K562 (cell line): ENCODE measurements around the gene SPRY4. TPM values are rescaled to one million over a fixed set of nuclear protein-coding genes. Genes with fewer than 3 reads are reported as not detected.

Source experiments
- BDP1 ChIP-seq: IDR thresholded peaks from 3 replicates; pipeline ENCODE4 v1.6.1; 2011; ENCODE audit not compliant: insufficient read length, insufficient read depth
- CBX8 ChIP-seq: fragments of 200-600 bp; sonication (generic); IDR thresholded peaks from 2 replicates; pipeline ENCODE4 v1.6.1; 2012; ENCODE audit warnings: borderline replicate concordance, mixed run types, low read depth, mild to moderate bottlenecking, moderate library complexity, mixed read lengths, low read length, control low read depth, inconsistent platforms; ENCODE audit not compliant: poor library complexity, severe bottlenecking; ENCODE audit errors: extremely low read depth
- DIDO1 ChIP-seq: fragments of 450-650 bp; IDR thresholded peaks from 2 replicates; pipeline ENCODE4 v1.6.1; 2016; ENCODE audit warnings: low read depth, missing biosample characterization, missing genetic modification characterization
- DMBX1 ChIP-seq: fragments of 250-450 bp; sonication (Bioruptor Pico); IDR thresholded peaks from 2 replicates; pipeline ENCODE4 v1.8.0; 2022; ENCODE audit warnings: inconsistent platforms, mild to moderate bottlenecking, moderate library complexity, borderline replicate concordance
- E2F8 ChIP-seq: fragments of 450-650 bp; IDR thresholded peaks from 2 replicates; pipeline ENCODE4 v1.7.1; 2018; ENCODE audit warnings: mild to moderate bottlenecking, low read depth; ENCODE audit not compliant: partially characterized antibody
- EGR1 ChIP-seq: fragments of 450-650 bp; conservative IDR thresholded peaks from 2 replicates; pipeline ENCODE4 v1.6.1; 2017; ENCODE audit warnings: mild to moderate bottlenecking
- ETV5 ChIP-seq: sonication (generic); formaldehyde crosslinking; IDR thresholded peaks from 2 replicates; pipeline ENCODE4 v1.4.0; 2020; ENCODE audit warnings: low read depth, mild to moderate bottlenecking, missing genetic modification reagents
- HDAC8 ChIP-seq: fragments of 450-650 bp; IDR thresholded peaks from 2 replicates; pipeline ENCODE4 v1.6.1; 2016; ENCODE audit warnings: mild to moderate bottlenecking, missing genetic modification characterization, moderate library complexity, missing compliant biosample characterization
- HIVEP1 ChIP-seq: fragments of 250-450 bp; sonication (Bioruptor Pico); IDR thresholded peaks from 2 replicates; pipeline ENCODE4 v1.4.0; 2020; ENCODE audit warnings: mild to moderate bottlenecking
- HOMEZ ChIP-seq: fragments of 250-450 bp; sonication (Bioruptor Pico); IDR thresholded peaks from 2 replicates; pipeline ENCODE4 v1.4.0; 2020; ENCODE audit warnings: mild to moderate bottlenecking, moderate library complexity
- IFI16 ChIP-seq: fragments of 250-450 bp; sonication (Bioruptor Pico); IDR thresholded peaks from 2 replicates; pipeline ENCODE4 v2.1.2; 2022; ENCODE audit warnings: mild to moderate bottlenecking, inconsistent platforms
- L3MBTL2 ChIP-seq: fragments of 450-650 bp; IDR thresholded peaks from 2 replicates; pipeline ENCODE4 v1.6.1; 2016; ENCODE audit warnings: mild to moderate bottlenecking, moderate library complexity
- MTA2 ChIP-seq: fragments of 450-650 bp; IDR thresholded peaks from 2 replicates; pipeline ENCODE4 v1.6.1; 2016; ENCODE audit warnings: low read depth
- NFATC3 ChIP-seq: fragments of 450-650 bp; IDR thresholded peaks from 2 replicates; pipeline ENCODE4 v1.6.1; 2017; ENCODE audit warnings: mild to moderate bottlenecking
- NR3C1 ChIP-seq: sonication (generic); formaldehyde crosslinking; IDR thresholded peaks from 2 replicates; pipeline ENCODE4 v1.8.1; 2022; ENCODE audit warnings: missing genetic modification reagents
- PCBP1 ChIP-seq: fragments of 200-400 bp; formaldehyde crosslinking; IDR thresholded peaks from 2 replicates; pipeline ENCODE4 v1.6.1; 2018; ENCODE audit warnings: mild to moderate bottlenecking, low read depth, low read length; ENCODE audit not compliant: poor library complexity, severe bottlenecking
- PKNOX1 ChIP-seq: fragments of 450-650 bp; IDR thresholded peaks from 2 replicates; pipeline ENCODE4 v1.6.1; 2016
- SNAPC5 ChIP-seq: fragments of 250-450 bp; sonication (Bioruptor Pico); IDR thresholded peaks from 2 replicates; pipeline ENCODE4 v1.8.0; 2021; ENCODE audit warnings: moderate library complexity, mild to moderate bottlenecking, inconsistent platforms
- SNIP1 ChIP-seq: fragments of 450-650 bp; IDR thresholded peaks from 2 replicates; pipeline ENCODE4 v1.7.1; 2017; ENCODE audit warnings: low read depth, mild to moderate bottlenecking
- TCF3 ChIP-seq: sonication (generic); formaldehyde crosslinking; IDR thresholded peaks from 2 replicates; pipeline ENCODE4 v1.4.0; 2020; ENCODE audit warnings: mild to moderate bottlenecking, missing genetic modification reagents
- ZNF3 ChIP-seq: fragments of 250-450 bp; sonication (Bioruptor Pico); IDR thresholded peaks from 2 replicates; pipeline ENCODE4 v1.5.0; 2021; ENCODE audit warnings: mild to moderate bottlenecking, moderate library complexity
- ZNF431 ChIP-seq: sonication (generic); formaldehyde crosslinking; IDR thresholded peaks from 2 replicates; pipeline ENCODE4 v1.8.0; 2022; ENCODE audit warnings: mild to moderate bottlenecking, missing genetic modification reagents
- ZNF778 ChIP-seq: fragments of 450-650 bp; formaldehyde crosslinking; IDR thresholded peaks from 2 replicates; pipeline ENCODE4 v1.4.0; 2020; ENCODE audit warnings: mild to moderate bottlenecking, moderate library complexity
- ZSCAN32 ChIP-seq: fragments of 450-650 bp; formaldehyde crosslinking; IDR thresholded peaks from 2 replicates; pipeline ENCODE4 v1.4.0; 2020; ENCODE audit warnings: mild to moderate bottlenecking, moderate library complexity
- ZZZ3 ChIP-seq: fragments of 450-650 bp; IDR thresholded peaks from 2 replicates; pipeline ENCODE4 v1.6.1; 2016; ENCODE audit warnings: antibody characterized with exemption, mild to moderate bottlenecking, moderate library complexity
- polyA plus RNA-seq, 8 experiments: library from polyadenylated mRNA; depleted of rRNA in 4 of 8; stranded (reverse) in 5 of 8; unstranded in 3 of 8; fragments of >200 nt; fragmentation: Nextera tagmentation in 2 of 8; fragmentation: Illumina TruSeq in 1 of 8; extraction: Ambion mirVana in 2 of 8; extraction: Trizol in 1 of 8; gene quantifications; 2 replicates each; pipeline versions ENCODE4 v1.2.1 to v1.2.3, GENCODE V29; 2011 to 2014; ENCODE audit warnings: inconsistent platforms in 1 of 8, missing spikeins in 1 of 8
- total RNA-seq, 7 experiments: library from RNA; depleted of rRNA in 6 of 7; stranded (reverse); fragments of >200 nt in 6 of 7; fragmentation: Illumina TruSeq in 2 of 7; extraction: Trizol in 2 of 7; gene quantifications; 2 replicates each; pipeline versions ENCODE4 v1.2.1 to v1.2.3, GENCODE V29; 2011 to 2021; ENCODE audit warnings: low replicate concordance in 1 of 7

Gene SPRY4
- total and polyA plus RNA-seq, 9 of the 15 experiments (the other 6 are each of a cell fraction or from before 2014, with no cell fraction given): 2.6 to 24.2 (median 9.5) TPM

GRCh38 chr5:142324871-142325724, at the start of gene SPRY4 (continued):
- TF ChIP-seq SNAPC5 (no peak), SNIP1 (no peak), DMBX1 (CRISPR knock-in tag) (peak; percentile 47; the same call in 1 of the 2 replicates), NFATC3 (no peak), ZNF3 (CRISPR knock-in tag) (no peak), DIDO1 (tag) (no peak), PCBP1 (no peak), EGR1 (peak; percentile 22), L3MBTL2 (peak; percentile 29; the same call in 1 of the 2 replicates), E2F8 (no peak), ZSCAN32 (CRISPR knock-in tag) (no peak), CBX8 (no peak), ETV5 (CRISPR knock-in tag) (no peak), HOMEZ (CRISPR knock-in tag) (no peak), NR3C1 (CRISPR knock-in tag) (no peak), MTA2 (no peak), PKNOX1 (peak; percentile 46; the same call in 1 of the 2 replicates), BDP1 (no peak), ZZZ3 (no peak), TCF3 (CRISPR knock-in tag) (peak; percentile 13; the same call in 1 of the 2 replicates), HDAC8 (tag) (no peak), IFI16 (no peak), ZNF431 (CRISPR knock-in tag) (no peak), ZNF778 (CRISPR knock-in tag) (no peak), HIVEP1 (CRISPR knock-in tag) (no peak)
